GM18517 (cell line): ENCODE measurements around the gene SMARCA2.

ENCODE experiments used
- ATAC-seq: cut with Tn5 transposase; IDR thresholded peaks from one replicate; pipeline ENCODE4 v1.9.1; 2021; ENCODE audit warnings: mild to moderate bottlenecking, moderate library complexity; ENCODE audit not compliant: unreplicated experiment

SMARCA2 gene

GRCh38 chr9:2039294-2040180, 24.4 kb downstream of the SMARCA2 start:
- ATAC-seq = no peak

GRCh38 chr9:2040828-2041227, 25.7 kb downstream of the SMARCA2 start:
- ATAC-seq = no peak

GRCh38 chr9:2041736-2042135, 26.6 kb downstream of the SMARCA2 start:
- ATAC-seq = no peak

DNA sequence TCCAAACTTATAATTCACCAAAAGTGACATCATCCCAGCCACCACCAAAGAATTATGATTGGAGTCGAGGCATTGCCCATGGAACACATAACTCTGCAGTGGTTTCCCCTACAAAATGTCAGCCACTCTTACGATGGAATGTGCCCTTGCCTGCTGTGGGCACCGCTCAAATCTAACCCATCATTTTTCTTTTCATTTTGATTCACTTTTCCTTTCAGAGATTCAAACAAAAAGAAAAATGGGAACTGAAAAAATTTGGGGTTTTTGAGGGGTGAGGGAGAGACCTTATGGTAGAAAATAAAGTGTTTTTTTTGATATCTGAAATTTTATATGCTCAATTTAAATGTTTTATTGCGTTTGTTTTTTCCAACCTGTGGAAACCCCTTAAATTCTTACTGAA, 28.1 kb downstream of the SMARCA2 start:
- no peak for ATAC-seq

DNA sequence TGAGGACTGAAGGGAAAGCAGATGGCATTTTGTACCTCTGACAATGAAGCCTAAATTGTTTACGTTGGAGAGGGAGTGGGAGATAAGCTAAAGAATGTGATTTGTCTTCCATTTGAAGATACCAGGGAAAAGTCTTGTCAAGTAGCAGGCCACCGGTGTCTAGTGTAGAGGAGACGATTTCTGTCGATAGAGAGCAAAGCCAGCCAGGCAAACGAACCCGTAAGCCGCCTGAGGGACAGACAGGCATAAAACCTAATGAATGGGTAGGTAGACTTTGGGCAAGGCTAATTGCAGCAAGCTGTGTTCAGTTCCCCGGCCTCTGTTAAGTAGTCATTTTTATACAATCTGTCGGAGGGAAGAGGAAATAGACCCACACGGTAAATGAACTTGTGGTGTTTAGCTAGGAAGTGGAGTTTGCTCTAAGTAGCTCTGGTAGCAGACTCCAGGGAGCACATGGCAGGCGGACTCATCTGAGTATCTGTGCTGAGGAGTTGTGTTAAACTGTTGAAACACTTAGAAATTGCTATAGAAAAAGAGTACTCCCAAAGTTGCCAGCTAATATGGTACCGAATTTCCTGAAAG, 28.8 kb downstream of the SMARCA2 start:
- ATAC-seq = no peak

- no peak for ATAC-seq
These were observed 32.1 kb downstream of the SMARCA2 start for GRCh38 chr9:2047144-2047671.

DNA sequence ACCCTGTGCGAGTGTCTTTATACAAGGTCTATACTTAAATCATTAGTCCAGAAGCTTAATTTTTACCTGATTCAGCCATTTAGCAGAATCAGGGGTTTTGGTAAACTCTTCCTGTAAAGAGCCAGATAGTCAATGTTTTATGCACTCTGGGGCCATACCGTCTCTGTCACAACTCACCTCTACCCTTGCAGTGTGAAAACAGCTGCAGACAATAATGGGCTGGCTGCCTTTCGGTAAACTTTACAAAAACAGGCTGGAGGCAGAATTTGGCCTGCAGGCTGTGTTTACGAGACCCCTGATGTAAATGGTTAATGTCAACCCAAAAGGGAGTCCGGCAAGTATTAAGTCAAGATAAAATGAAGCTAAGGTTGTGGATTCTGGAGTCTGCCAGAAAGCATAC, 32.8 kb downstream of the SMARCA2 start:
- no peak for ATAC-seq

- no peak for ATAC-seq
These were observed 35.1 kb downstream of the SMARCA2 start for GRCh38 chr9:2050236-2050635.

DNA sequence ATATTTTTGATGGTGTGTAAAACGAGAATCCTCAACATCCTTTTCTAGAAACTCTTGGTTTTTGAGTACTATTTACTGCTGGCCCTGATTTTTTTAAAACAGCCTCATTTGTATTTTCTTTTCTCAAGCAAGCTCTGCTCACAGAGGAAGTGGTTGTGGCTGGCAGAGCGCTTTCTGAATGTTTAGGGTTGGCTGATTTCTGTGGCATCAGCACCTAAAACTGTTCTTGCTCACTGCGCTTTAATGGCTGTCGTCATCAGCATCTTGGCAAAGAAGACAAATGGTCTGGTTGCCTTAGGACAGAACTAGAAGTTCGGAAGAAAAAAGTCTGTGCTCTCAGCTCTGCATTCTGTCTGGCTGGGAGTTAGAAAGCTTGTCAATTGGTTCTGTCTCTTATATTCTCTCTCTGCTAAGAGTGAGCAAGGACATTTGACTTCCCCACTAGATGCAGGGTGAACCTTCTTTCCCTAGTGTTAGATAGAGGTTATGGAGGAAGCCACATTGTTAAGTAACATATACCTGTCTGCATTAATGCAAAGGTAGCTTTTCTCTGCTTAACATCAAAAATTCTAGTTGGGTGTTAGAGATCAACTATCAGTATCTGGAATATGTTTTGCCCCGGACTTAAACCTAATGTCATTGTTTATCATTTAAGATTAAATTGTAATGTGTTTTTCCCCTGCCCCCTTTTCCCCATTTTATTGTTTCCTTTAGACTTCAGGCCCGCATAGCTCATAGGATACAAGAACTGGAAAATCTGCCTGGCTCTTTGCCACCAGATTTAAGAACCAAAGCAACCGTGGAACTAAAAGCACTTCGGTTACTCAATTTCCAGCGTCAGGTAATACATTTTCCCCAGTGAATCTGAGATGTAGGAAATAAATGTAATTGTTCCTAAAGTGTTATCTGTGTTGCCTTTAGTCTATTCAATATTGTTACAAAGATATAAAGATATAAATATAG, 39.0 kb downstream of the SMARCA2 start:
- ATAC-seq = peak; percentile 96

GRCh38 chr9:2055203-2055658, 40.1 kb downstream of the SMARCA2 start:
- ATAC-seq = no peak

DNA sequence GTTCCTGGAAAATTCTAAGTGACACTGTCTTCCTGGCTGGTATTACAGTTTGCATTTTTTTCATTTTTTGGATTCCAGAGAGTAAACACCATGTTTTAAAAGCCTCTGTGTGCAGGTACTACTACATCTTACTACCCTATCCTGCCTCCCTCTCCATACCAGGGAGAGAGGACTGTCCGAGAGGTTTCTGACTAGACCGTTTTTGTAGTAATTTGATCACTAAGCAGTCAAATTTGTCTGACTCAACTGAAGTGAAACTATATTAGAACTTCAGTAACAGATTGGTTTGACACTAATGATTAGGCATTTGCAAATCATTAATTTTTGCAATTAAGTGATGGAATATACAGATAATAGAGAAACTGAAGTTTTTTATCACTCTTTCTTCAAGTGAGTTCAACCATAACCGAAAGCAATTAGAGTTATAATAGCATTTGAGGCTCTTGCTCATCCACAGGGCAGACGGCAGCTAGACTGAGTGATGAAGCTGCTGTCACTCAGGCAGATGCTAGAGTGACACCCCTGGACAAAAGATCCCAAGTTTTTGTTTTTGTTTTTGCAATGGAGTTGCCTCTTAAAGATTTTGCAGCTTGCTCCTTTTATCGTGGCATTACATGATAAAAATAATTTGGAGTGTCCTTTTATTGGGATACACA, 44.3 kb downstream of the SMARCA2 start:
- no peak for ATAC-seq

GRCh38 chr9:2060424-2060823, 45.3 kb downstream of the SMARCA2 start:
- no peak for ATAC-seq

DNA sequence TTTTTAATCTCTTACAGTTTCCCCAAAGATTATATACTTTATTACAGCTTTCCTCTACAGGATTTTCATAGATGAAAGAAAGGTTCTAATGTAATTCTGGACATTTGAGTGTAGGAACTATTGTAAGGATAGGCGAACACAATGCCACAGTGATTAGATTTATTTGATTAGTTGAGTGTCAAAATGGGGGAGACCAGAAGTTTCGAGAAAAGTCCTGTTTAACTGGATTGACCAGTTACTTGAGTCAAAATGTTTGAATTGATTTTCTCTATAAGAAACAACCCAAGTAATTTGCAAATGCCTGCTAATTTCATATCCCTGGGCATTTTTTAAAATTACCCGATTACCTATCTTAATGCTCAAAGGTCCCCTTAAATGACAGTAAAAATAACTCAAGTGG, 50.6 kb downstream of the SMARCA2 start:
- ATAC-seq = no peak

DNA sequence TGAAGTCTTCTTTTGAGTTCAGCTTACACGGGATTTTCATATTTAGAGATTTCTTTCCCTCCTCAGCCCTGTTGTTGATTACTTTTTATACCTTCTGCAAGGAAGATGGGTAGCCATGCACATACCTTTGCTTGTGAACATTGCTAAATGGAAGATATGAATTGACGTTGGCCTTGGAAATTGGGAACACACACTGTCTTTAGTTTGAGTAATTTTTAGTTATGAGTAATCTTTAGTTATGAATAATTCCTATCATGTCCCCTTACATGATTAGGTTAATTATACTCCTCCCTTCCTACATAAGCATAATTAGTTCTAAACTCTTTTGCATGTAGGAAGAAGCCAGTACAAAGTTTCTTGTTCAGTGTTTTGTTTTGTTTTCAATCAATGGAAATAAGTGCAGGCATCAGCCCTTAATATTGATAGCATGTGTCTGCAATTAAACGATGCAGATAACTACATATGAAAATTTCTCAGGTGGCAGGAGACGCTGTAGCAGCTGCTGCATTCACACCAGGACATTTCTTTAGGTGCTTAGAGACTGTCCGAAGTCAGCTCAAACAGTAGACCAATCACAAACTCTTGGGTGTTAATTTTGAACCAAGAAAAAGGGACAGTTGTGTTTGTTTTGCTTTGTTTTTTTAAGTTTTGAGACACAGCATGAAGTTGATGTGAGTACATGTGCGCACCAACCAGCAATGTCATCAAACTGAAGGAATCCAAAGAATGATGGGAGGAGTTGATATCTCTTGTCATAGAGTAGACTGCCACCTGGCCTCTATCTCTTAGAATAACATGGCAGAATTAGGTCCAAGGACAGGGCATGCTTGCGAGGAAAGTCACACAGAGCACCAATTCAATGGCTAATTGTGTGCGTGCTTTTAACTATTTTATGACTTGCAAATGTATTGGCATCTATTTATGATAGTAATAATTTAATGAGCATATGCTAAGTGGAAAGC, 51.4 kb downstream of the SMARCA2 start:
- no peak for ATAC-seq

GRCh38 chr9:2072752-2073405, 57.7 kb downstream of the SMARCA2 start:
- no peak for ATAC-seq

GRCh38 chr9:2082772-2083171, 67.6 kb downstream of the SMARCA2 start:
- no peak for ATAC-seq

DNA sequence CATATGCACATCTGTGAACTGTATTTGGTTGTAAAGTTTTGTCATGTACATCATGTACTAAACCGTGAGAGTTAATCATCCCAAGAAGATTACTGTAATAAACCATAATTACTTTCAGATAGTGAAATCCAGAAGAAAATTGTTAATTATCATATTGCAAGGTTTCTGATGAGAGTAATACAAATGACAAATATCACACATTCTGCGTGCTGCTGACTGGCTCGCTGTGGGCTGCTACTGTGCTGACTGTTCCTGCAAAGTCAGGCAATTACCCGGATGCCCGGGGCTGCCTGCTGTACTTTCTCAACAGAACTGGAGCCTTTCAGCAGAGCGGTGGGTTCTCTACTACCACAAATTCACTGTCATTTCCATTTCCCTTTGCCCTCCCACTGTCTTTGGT, 68.3 kb downstream of the SMARCA2 start:
- ATAC-seq = no peak

DNA sequence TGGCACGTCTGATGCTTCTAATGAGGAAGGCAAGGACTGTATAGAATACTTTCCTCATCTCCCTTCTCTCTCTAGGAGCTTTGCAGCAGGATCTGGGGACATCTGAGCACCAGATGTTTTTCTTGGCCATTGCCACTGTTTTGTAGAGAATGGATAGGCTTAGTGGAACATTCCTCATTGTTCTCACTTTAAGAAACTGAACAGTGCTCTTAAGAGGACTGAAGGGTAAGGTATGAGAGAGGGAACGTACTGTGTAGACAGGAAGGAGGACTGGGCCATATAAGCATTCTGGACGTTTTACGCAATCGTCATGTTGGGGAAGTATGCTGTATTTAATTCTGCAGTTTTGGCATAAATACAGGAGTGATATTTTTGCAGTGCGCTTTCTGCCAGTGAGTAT, 70.6 kb downstream of the SMARCA2 start:
- ATAC-seq = no peak

DNA sequence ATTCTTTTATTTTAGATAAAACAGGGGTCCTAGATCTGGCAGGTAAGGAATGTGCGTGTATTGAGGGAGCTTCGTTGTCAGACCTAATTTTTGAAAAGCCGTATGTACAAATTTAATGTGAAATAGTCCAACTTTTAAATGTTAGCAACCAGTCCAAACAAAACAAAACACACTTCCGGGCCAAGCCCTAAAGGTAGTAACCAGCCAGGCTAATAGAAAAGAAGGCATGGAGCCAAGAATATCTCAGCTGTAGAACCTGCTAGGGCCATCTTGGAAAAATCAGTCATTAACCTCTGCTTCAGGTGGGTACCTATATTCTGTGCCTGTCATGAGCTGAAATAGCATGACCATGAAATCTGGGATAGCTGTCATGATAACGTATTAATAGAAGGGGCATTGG, 71.0 kb downstream of the SMARCA2 start:
- ATAC-seq = no peak
